Measurements from ENCODE around the gene NRIP3. TPM values are rescaled to one million over a fixed set of nuclear protein-coding genes. Genes with fewer than 3 reads are reported as not detected.
A peak's percentile ranks its signal among the peaks of the same experiment; 100 is the strongest.
"Not testable (repeated sequence)": the region's sequence is repeated elsewhere in the genome, so short reads cannot be mapped to it uniquely, and the experiment has no call there.

NRIP3 gene
- total and polyA plus RNA-seq, 11 donors, result 0.23 to 3.4 (median 0.58) TPM

DNA sequence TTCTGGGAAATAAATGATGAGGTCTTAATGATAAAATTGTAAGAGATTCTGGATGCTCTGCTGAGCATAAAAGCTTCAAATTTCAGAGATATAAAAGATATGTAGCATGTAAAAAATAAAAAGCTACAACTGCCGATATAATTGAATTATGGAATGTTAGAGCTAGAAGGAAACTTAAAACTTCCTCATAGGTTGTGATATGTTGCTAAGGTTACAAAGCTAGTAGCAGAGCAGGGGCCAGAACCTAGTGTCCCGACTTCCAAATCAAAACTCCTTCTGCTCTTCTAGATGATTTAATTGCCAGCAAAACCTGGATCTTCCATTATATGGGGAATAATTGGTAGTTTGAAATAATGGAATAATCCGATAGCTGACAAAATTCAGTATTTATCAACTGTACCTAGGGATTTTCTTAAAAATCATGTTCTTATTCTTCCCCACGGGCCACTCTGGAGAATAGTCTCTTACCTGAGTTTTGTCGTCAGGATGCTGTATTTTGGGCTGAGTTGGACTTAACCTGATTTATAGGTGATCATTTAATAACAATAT, 61.2 kb downstream of the NRIP3 start, which contains the start of gene ASCL3:
ASCL3 (minus strand) TSS at position 499 of the 549 bp plus-strand sequence. CDS start 4,855 bp downstream, outside the sequence.
- WGBS, 4 donors, result 74 to 87% (median 76%) methylated on average over 5 of the region's 5 CpGs
- Histone ChIP-seq H3K9me3 (no peaks in the 10 kb centered on the region), H3K27ac (no peak within 1 kb of the TSS), H3K4me1 (no peaks in the 10 kb centered on the region), H3K27me3 (no peaks in the 10 kb centered on the region), H3K36me3 (peaks cover 0 to 15% (median 5%) of the 10 kb centered on the region in 9 donors), H3K4me3 (no peak within 1 kb of the TSS)
- TF ChIP-seq, protein P1, sequence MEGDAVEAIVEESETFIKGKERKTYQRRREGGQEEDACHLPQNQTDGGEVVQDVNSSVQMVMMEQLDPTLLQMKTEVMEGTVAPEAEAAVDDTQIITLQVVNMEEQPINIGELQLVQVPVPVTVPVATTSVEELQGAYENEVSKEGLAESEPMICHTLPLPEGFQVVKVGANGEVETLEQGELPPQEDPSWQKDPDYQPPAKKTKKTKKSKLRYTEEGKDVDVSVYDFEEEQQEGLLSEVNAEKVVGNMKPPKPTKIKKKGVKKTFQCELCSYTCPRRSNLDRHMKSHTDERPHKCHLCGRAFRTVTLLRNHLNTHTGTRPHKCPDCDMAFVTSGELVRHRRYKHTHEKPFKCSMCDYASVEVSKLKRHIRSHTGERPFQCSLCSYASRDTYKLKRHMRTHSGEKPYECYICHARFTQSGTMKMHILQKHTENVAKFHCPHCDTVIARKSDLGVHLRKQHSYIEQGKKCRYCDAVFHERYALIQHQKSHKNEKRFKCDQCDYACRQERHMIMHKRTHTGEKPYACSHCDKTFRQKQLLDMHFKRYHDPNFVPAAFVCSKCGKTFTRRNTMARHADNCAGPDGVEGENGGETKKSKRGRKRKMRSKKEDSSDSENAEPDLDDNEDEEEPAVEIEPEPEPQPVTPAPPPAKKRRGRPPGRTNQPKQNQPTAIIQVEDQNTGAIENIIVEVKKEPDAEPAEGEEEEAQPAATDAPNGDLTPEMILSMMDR (IDR thresholded peaks at IDR 0.05), result no peak
- TF ChIP-seq POLR2A (IDR thresholded peaks at IDR 0.05), result no peak
- ATAC-seq (no peak), DNase-seq (no peak)
- intact Hi-C loops (cut with DNase I), result loop anchor here in 1 of 10 donors (10.0 kb wide), 1 partner anchor 708 kb away; no protein-coding TSS in a partner anchor

DNA sequence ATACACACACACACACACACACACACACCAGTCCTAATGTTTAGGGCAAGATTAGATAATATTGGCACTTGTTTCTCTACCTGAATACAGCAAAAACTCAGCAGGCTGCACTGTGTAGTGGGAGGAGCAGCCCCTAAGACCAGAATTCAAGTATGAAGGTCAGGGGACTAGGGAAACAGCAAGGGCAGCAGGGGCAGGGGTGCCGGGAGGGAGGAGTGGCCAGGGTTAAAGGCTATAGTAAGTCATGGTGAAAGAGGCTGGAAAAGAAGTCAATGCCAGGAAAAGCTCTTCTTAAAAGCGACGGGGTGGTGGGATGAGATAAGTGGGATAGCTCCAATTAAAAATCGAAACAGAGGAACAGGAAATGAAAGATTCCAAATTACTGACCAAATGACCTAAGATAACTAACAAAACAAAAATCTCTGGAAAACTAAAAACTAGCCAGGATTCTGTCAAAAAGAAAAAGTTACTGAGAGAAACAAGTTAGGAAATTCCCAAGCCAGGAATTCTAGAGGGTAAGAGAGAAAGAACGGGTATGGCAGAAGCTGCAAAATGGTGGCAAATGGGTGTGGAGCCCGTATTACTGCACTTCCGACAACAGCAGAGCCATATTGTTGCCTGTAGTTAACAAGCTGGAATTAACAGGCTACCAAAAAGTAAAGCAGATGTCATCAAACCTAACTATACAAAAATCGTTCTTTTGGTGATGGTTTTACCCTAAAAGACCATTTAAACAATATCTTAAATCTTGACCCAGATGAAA, 62.3 kb downstream of the NRIP3 start:
- Histone ChIP-seq H3K4me1 (no peaks in the 10 kb centered on the region), H3K9me3 (no peaks in the 10 kb centered on the region), H3K36me3 (peaks cover 0 to 5% (median 0%) of the 10 kb centered on the region in 9 donors), H3K27me3 (no peaks in the 10 kb centered on the region), H3K27ac (no peak overlapping the region), H3K4me3 (no peak overlapping the region)
- TF ChIP-seq, protein P1 (IDR thresholded peaks at IDR 0.05), result no peak
- TF ChIP-seq POLR2A (IDR thresholded peaks at IDR 0.05), result no peak
- intact Hi-C loops (cut with DNase I), result loop anchor here in 1 of 10 donors (10.0 kb wide), 1 partner anchor 707 kb away; no protein-coding TSS in a partner anchor
- WGBS, 4 donors, result 53 to 66% (median 55%) methylated on average over 8 of the region's 8 CpGs
- DNase-seq (no peak), ATAC-seq (peak in 1 of 4 donors; percentile 46)

DNA sequence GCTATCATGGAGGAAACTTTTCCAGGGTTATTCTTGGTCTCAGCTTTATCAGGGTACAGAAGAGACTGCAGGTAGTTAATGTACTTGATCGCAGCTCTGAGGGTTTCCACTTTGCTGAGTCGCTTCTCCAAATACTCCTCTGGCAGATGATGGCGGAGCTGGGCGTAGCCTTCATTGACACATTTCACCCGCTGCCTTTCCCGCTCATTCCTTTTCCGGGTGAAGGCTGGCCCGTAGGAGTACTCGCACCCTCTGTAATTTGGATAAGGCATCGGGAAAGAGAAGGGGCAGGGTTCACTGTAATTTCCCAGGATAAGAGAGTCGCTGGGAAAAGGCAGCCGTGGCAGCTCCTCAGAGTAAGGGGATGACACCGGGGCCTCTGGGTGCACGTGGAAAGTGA, 66.1 kb downstream of the NRIP3 start:
- Histone ChIP-seq H3K9me3 (no peaks in the 10 kb centered on the region), H3K36me3 (no peaks in the 10 kb centered on the region), H3K27ac (no peak overlapping the region), H3K4me1 (no peaks in the 10 kb centered on the region), H3K4me3 (no peak overlapping the region), H3K27me3 (no peaks in the 10 kb centered on the region)
- no peak for ATAC-seq
- intact Hi-C loops (cut with DNase I), result no loop called here
- TF ChIP-seq POLR2A (IDR thresholded peaks at IDR 0.05), result no peak
- TF ChIP-seq, protein P1 (IDR thresholded peaks at IDR 0.05), result no peak
- DNase-seq, result no peak
- 83 to 88% (median 85%) methylated on average over 14 of the region's 14 CpGs for WGBS, 4 donors

DNA sequence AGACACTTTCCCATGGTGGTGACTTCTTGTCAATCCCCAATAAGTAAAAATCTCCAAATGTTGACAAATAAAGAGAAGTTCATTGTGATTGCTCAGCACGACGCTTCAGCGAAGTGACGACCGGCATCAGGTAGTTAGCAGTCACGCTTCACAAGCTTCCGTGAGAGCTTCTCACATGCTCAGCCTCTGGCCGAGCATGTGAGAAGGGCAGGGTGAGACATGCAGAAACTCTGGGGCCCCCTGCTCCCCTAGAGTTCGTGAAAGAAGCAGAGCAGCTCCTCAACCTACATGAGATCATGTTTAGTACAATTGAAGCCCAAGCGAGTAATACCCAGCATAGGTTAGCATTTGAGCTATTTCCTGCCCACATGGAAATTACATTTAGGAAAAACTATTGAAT, 66.6 kb downstream of the NRIP3 start:
- 83 to 90% (median 89%) methylated on average over 10 of the region's 10 CpGs for WGBS, 4 donors
- Histone ChIP-seq H3K9me3 (no peaks in the 10 kb centered on the region), H3K27me3 (no peaks in the 10 kb centered on the region), H3K4me1 (no peaks in the 10 kb centered on the region), H3K27ac (no peak overlapping the region), H3K36me3 (no peaks in the 10 kb centered on the region), H3K4me3 (no peak overlapping the region)
- no peak for ATAC-seq
- intact Hi-C loops (cut with DNase I), result no loop called here
- no peak for DNase-seq
- TF ChIP-seq, protein P1 (IDR thresholded peaks at IDR 0.05), result no peak
- TF ChIP-seq POLR2A (IDR thresholded peaks at IDR 0.05), result no peak

DNA sequence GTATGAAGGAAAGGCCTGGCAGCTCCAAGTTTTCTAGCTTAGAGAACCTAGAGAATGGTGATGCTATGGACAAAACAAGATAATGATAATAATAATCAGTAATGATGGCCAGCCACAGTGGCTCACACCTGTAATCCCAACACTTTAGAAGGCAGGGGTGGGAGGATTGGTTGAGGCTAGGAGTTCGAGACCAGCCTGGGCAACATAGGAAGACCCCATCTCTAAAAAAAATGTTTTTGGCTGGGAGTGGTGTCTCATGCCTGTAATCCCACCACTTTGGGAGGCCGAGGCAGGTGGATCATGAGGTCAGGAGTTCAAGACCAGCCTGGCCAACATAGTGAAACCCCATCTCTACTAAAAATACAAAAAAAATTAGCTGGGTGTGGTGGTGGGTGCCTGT, 68.0 kb downstream of the NRIP3 start:
- H3K4me3 ChIP-seq; ATAC-seq; intact Hi-C loops (cut with DNase I); H3K27me3 ChIP-seq; H3K4me1 ChIP-seq; H3K36me3 ChIP-seq; DNase-seq; H3K27ac ChIP-seq; H3K9me3 ChIP-seq: not testable (repeated sequence)
- 92 to 94% (median 94%) methylated on average over 2 of the region's 2 CpGs for WGBS, 4 donors

All from heart left ventricle (tissue), 16 donors.